WTC11 (cell line): ENCODE measurements around the gene SPATA3. TPM values are rescaled to one million over a fixed set of nuclear protein-coding genes. Genes with fewer than 3 reads are reported as not detected.

ENCODE experiments used
- ATAC-seq: fragments of 200-7000 bp; cut with Tn5 transposase; 2 replicates; pipeline ENCODE4 v1.10.0; 2021; ENCODE audit warnings: mild to moderate bottlenecking, moderate library complexity
- CTCF ChIA-PET: fragments of 300-600 bp; sonication (Branson Sonifier 250); formaldehyde crosslinking; loops from one replicate; lab custom pipeline; 2021; ENCODE audit warnings: antibody characterized with exemption; lab: Charles Lee
- POLR2A ChIA-PET: fragments of 350-600 bp; sonication (Branson Sonifier 250); formaldehyde crosslinking; loops from one replicate; lab custom pipeline; 2021; ENCODE audit warnings: antibody characterized with exemption; lab: Charles Lee
- DNase-seq: peaks from one replicate; pipeline ENCODE4 v3.0.0; 2021; ENCODE audit warnings: low spot score
- H3K27ac Mint-ChIP-seq: 2 replicates; pipeline ENCODE4 v1.8.0; 2021; ENCODE audit warnings: mixed read lengths
- H3K27me3 Mint-ChIP-seq: 2 replicates; pipeline ENCODE4 v1.8.0; 2021; ENCODE audit warnings: low read depth, mild to moderate bottlenecking, moderate library complexity, mixed read lengths
- H3K36me3 Mint-ChIP-seq: 2 replicates; pipeline ENCODE4 v1.8.0; 2021; ENCODE audit warnings: mixed read lengths
- H3K4me1 Mint-ChIP-seq: 2 replicates; pipeline ENCODE4 v1.8.0; 2022; ENCODE audit warnings: mixed read lengths
- H3K4me3 Mint-ChIP-seq: 2 replicates; pipeline ENCODE4 v1.8.0; 2021; ENCODE audit warnings: mild to moderate bottlenecking, moderate library complexity, mixed read lengths
- H3K9me3 Mint-ChIP-seq: 2 replicates; pipeline ENCODE4 v1.8.0; 2021; ENCODE audit warnings: mixed read lengths
- ATF1 ChIP-seq: sonication (generic); formaldehyde crosslinking; IDR thresholded peaks from 2 replicates; pipeline ENCODE4 v1.8.1; 2023; ENCODE audit warnings: mild to moderate bottlenecking, moderate library complexity, missing genetic modification reagents
- CBFB ChIP-seq: sonication (generic); formaldehyde crosslinking; IDR thresholded peaks from 2 replicates; pipeline ENCODE4 v1.8.1; 2022; ENCODE audit warnings: mild to moderate bottlenecking, low read depth, missing genetic modification reagents
- ETV6 ChIP-seq: sonication (generic); formaldehyde crosslinking; IDR thresholded peaks from 2 replicates; pipeline ENCODE4 v1.8.1; 2022; ENCODE audit warnings: mild to moderate bottlenecking, missing genetic modification reagents
- FOXK1 ChIP-seq: sonication (generic); formaldehyde crosslinking; IDR thresholded peaks from 2 replicates; pipeline ENCODE4 v1.8.0; 2022; ENCODE audit warnings: mild to moderate bottlenecking, moderate library complexity, missing genetic modification reagents
- FOXP1 ChIP-seq: sonication (generic); formaldehyde crosslinking; IDR thresholded peaks from 2 replicates; pipeline ENCODE4 v1.8.0; 2022; ENCODE audit warnings: missing genetic modification reagents, mild to moderate bottlenecking, moderate library complexity, borderline replicate concordance
- MYBL2 ChIP-seq: sonication (generic); formaldehyde crosslinking; IDR thresholded peaks from 2 replicates; pipeline ENCODE4 v1.8.1; 2023; ENCODE audit warnings: mild to moderate bottlenecking, moderate library complexity, missing genetic modification reagents
- NFYB ChIP-seq: sonication (generic); formaldehyde crosslinking; conservative IDR thresholded peaks from 2 replicates; pipeline ENCODE4 v1.8.0; 2022; ENCODE audit warnings: low read depth, missing genetic modification reagents
- SMAD3 ChIP-seq: sonication (generic); formaldehyde crosslinking; IDR thresholded peaks from 2 replicates; pipeline ENCODE4 v1.8.0; 2022; ENCODE audit warnings: missing genetic modification reagents, mild to moderate bottlenecking, borderline replicate concordance
- TEAD1 ChIP-seq: sonication (generic); formaldehyde crosslinking; IDR thresholded peaks from 2 replicates; pipeline ENCODE4 v1.8.0; 2022; ENCODE audit warnings: mild to moderate bottlenecking, missing genetic modification reagents
- TP53 ChIP-seq: sonication (generic); formaldehyde crosslinking; IDR thresholded peaks from 2 replicates; pipeline ENCODE4 v1.8.1; 2023; ENCODE audit warnings: mild to moderate bottlenecking, missing genetic modification reagents
- ZNF219 ChIP-seq: sonication (generic); formaldehyde crosslinking; IDR thresholded peaks from 2 replicates; pipeline ENCODE4 v1.8.0; 2023; ENCODE audit warnings: missing genetic modification reagents, mild to moderate bottlenecking, borderline replicate concordance
- ZNF416 ChIP-seq: fragments of 250-450 bp; sonication (Bioruptor Pico); IDR thresholded peaks from 2 replicates; pipeline ENCODE4 v1.9.0; 2021; ENCODE audit warnings: mild to moderate bottlenecking, inconsistent platforms
- total RNA-seq: library from RNA; stranded (reverse); gene quantifications from 3 replicates; pipeline ENCODE4 v1.2.3, GENCODE V29; 2021
- TF ChIP-seq, protein P1 (sequence below): sonication (generic); formaldehyde crosslinking; IDR thresholded peaks from 2 replicates; pipeline ENCODE4 v1.8.0; 2023; ENCODE audit warnings: missing genetic modification reagents, mild to moderate bottlenecking, borderline replicate concordance
- TF ChIP-seq, protein P2 (sequence below): sonication (generic); formaldehyde crosslinking; IDR thresholded peaks from 2 replicates; pipeline ENCODE4 v1.8.0; 2023; ENCODE audit warnings: missing genetic modification reagents
- TF ChIP-seq, protein P3 (sequence below): fragments of 250-450 bp; sonication (Bioruptor Pico); IDR thresholded peaks from 2 replicates; pipeline ENCODE4 v1.9.0; 2021; ENCODE audit warnings: moderate library complexity, mild to moderate bottlenecking, inconsistent platforms, borderline replicate concordance
- TF ChIP-seq, protein P4 (sequence below): sonication (generic); formaldehyde crosslinking; IDR thresholded peaks from 2 replicates; pipeline ENCODE4 v1.8.1; 2022; ENCODE audit warnings: low read depth, missing genetic modification reagents, borderline replicate concordance
- TF ChIP-seq, protein P5 (sequence below): sonication (generic); formaldehyde crosslinking; IDR thresholded peaks from 2 replicates; pipeline ENCODE4 v1.8.0; 2023; ENCODE audit warnings: mild to moderate bottlenecking, missing genetic modification reagents
- TF ChIP-seq, protein P6 (sequence below): fragments of 250-450 bp; sonication (Bioruptor Pico); IDR thresholded peaks from 2 replicates; pipeline ENCODE4 v1.9.0; 2021; ENCODE audit warnings: mild to moderate bottlenecking

SPATA3 gene
- total RNA-seq, 1 experiment from 2014 or later: not detected

DNA sequence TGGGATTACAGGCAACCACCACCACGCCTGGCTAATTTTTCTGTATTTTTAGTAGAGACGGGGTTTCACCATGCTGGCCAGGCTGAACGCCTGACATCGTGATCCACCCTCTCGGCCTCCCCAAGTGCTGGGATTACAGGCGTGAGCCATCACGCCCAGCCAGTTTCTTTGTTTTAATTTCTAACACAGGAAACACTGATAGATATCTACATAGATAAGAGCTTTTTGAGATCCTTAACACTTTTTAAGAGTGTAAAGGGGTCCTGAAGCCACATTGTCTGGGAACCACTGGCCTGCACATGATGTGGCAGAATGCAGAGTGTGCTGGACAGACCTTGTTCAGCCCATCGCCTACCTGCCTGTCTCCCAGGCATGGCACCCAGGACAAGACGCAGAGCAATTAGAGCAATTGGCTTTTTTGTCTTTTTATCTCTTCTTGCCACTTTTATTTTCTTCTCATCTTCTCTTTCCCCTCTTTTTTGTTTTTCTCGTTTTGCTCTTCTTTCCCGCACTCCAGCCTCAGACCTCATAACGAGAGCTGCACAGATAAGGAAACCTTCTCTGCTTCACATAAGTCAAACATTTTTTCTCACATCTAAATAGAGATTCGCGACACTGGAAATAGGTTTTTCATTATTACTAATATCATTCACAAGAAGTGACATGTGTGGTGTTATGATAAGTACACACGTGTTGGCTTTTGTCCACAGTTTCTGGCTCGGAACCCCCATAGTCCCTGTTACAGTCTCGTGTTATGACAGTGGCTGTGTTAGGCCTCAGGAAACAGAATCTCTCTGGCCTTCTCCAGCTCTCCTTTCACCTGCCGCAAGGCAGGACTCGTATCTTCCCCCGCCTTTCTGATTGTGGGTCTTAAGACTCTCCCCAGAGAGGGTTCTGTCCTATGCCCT is 45.7 kb upstream of the SPATA3 start (continued):
- TF ChIP-seq, protein P1, sequence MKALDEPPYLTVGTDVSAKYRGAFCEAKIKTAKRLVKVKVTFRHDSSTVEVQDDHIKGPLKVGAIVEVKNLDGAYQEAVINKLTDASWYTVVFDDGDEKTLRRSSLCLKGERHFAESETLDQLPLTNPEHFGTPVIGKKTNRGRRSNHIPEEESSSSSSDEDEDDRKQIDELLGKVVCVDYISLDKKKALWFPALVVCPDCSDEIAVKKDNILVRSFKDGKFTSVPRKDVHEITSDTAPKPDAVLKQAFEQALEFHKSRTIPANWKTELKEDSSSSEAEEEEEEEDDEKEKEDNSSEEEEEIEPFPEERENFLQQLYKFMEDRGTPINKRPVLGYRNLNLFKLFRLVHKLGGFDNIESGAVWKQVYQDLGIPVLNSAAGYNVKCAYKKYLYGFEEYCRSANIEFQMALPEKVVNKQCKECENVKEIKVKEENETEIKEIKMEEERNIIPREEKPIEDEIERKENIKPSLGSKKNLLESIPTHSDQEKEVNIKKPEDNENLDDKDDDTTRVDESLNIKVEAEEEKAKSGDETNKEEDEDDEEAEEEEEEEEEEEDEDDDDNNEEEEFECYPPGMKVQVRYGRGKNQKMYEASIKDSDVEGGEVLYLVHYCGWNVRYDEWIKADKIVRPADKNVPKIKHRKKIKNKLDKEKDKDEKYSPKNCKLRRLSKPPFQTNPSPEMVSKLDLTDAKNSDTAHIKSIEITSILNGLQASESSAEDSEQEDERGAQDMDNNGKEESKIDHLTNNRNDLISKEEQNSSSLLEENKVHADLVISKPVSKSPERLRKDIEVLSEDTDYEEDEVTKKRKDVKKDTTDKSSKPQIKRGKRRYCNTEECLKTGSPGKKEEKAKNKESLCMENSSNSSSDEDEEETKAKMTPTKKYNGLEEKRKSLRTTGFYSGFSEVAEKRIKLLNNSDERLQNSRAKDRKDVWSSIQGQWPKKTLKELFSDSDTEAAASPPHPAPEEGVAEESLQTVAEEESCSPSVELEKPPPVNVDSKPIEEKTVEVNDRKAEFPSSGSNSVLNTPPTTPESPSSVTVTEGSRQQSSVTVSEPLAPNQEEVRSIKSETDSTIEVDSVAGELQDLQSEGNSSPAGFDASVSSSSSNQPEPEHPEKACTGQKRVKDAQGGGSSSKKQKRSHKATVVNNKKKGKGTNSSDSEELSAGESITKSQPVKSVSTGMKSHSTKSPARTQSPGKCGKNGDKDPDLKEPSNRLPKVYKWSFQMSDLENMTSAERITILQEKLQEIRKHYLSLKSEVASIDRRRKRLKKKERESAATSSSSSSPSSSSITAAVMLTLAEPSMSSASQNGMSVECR: no peak
- TF ChIP-seq ZNF416 (CRISPR knock-in tag) (no peak), SMAD3 (CRISPR knock-in tag) (no peak), CBFB (CRISPR knock-in tag) (no peak)
- TF ChIP-seq, protein P2, sequence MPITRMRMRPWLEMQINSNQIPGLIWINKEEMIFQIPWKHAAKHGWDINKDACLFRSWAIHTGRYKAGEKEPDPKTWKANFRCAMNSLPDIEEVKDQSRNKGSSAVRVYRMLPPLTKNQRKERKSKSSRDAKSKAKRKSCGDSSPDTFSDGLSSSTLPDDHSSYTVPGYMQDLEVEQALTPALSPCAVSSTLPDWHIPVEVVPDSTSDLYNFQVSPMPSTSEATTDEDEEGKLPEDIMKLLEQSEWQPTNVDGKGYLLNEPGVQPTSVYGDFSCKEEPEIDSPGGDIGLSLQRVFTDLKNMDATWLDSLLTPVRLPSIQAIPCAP (CRISPR knock-in tag): no peak
- TF ChIP-seq, protein P3, sequence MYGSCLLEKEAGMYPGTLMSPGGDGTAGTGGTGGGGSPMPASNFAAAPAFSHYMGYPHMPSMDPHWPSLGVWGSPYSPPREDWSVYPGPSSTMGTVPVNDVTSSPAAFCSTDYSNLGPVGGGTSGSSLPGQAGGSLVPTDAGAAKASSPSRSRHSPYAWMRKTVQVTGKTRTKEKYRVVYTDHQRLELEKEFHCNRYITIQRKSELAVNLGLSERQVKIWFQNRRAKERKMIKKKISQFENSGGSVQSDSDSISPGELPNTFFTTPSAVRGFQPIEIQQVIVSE: no peak
- TF ChIP-seq, protein P4, sequence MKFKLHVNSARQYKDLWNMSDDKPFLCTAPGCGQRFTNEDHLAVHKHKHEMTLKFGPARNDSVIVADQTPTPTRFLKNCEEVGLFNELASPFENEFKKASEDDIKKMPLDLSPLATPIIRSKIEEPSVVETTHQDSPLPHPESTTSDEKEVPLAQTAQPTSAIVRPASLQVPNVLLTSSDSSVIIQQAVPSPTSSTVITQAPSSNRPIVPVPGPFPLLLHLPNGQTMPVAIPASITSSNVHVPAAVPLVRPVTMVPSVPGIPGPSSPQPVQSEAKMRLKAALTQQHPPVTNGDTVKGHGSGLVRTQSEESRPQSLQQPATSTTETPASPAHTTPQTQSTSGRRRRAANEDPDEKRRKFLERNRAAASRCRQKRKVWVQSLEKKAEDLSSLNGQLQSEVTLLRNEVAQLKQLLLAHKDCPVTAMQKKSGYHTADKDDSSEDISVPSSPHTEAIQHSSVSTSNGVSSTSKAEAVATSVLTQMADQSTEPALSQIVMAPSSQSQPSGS (CRISPR knock-in tag): no peak

DNA sequence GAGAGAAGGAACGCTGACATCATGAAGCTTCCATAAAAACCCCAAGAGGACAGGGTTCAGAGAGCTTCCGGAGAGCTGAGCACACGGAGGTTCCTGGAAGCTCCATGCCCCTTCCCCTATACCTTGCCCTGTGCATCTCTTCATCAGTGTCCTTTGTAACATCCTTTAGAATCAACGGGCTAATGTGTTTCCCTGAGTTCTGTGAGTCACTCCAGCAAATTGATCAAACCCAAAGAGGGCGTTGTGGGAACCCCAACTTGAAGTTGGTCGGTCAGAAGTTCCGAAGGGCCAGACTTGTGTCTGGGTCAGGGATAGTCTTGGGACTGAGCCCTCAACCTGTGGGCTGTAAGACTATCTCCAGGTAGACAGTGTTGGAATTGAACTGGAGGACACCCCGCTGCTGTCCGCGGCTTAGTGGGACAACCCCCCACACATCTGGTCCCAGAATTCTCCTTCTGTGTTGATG is 45.0 kb upstream of the SPATA3 start:
- H3K27me3 Mint-ChIP-seq: no peaks in the 10 kb centered on the region
- CTCF ChIA-PET: interaction anchor here (0.7 to 1.2 kb wide), 3 partner anchors 26 to 713 kb away, joined by 3 read pairs; partner anchors contain the start of gene GPR55
- TF ChIP-seq MYBL2 (CRISPR knock-in tag) (no peak), TEAD1 (CRISPR knock-in tag) (no peak), FOXP1 (no peak), ATF1 (CRISPR knock-in tag) (no peak), FOXK1 (CRISPR knock-in tag) (no peak), ZNF219 (CRISPR knock-in tag) (no peak), NFYB (CRISPR knock-in tag) (no peak), ETV6 (CRISPR knock-in tag) (no peak), TP53 (CRISPR knock-in tag) (no peak)
- TF ChIP-seq, protein P5, sequence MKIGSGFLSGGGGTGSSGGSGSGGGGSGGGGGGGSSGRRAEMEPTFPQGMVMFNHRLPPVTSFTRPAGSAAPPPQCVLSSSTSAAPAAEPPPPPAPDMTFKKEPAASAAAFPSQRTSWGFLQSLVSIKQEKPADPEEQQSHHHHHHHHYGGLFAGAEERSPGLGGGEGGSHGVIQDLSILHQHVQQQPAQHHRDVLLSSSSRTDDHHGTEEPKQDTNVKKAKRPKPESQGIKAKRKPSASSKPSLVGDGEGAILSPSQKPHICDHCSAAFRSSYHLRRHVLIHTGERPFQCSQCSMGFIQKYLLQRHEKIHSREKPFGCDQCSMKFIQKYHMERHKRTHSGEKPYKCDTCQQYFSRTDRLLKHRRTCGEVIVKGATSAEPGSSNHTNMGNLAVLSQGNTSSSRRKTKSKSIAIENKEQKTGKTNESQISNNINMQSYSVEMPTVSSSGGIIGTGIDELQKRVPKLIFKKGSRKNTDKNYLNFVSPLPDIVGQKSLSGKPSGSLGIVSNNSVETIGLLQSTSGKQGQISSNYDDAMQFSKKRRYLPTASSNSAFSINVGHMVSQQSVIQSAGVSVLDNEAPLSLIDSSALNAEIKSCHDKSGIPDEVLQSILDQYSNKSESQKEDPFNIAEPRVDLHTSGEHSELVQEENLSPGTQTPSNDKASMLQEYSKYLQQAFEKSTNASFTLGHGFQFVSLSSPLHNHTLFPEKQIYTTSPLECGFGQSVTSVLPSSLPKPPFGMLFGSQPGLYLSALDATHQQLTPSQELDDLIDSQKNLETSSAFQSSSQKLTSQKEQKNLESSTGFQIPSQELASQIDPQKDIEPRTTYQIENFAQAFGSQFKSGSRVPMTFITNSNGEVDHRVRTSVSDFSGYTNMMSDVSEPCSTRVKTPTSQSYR (CRISPR knock-in tag): no peak
- TF ChIP-seq, protein P6, sequence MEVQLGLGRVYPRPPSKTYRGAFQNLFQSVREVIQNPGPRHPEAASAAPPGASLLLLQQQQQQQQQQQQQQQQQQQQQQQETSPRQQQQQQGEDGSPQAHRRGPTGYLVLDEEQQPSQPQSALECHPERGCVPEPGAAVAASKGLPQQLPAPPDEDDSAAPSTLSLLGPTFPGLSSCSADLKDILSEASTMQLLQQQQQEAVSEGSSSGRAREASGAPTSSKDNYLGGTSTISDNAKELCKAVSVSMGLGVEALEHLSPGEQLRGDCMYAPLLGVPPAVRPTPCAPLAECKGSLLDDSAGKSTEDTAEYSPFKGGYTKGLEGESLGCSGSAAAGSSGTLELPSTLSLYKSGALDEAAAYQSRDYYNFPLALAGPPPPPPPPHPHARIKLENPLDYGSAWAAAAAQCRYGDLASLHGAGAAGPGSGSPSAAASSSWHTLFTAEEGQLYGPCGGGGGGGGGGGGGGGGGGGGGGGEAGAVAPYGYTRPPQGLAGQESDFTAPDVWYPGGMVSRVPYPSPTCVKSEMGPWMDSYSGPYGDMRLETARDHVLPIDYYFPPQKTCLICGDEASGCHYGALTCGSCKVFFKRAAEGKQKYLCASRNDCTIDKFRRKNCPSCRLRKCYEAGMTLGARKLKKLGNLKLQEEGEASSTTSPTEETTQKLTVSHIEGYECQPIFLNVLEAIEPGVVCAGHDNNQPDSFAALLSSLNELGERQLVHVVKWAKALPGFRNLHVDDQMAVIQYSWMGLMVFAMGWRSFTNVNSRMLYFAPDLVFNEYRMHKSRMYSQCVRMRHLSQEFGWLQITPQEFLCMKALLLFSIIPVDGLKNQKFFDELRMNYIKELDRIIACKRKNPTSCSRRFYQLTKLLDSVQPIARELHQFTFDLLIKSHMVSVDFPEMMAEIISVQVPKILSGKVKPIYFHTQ (CRISPR knock-in tag): no peak
- TF ChIP-seq, protein P3: no peak

More for the DNA sequence above, 45.0 kb upstream of the SPATA3 start:
- DNase-seq (no peak), ATAC-seq (no peak)
- Mint-ChIP-seq H3K4me3 (no peak overlapping the region), H3K4me1 (no peaks in the 10 kb centered on the region), H3K36me3 (no peaks in the 10 kb centered on the region), H3K27ac (no peak overlapping the region; the same call in 1 of the 2 replicates), H3K9me3 (peaks cover 6% of the 10 kb centered on the region)
- POLR2A ChIA-PET: no interaction called here
